Keratinocyte (primary cell): Measurements from ENCODE around the gene PER2.

ENCODE experiments used
- EZH2 ChIP-seq: IDR thresholded peaks from one replicate; pipeline ENCODE4 v1.6.1; 2012; ENCODE audit warnings: inconsistent platforms, mild to moderate bottlenecking, low read length, moderate library complexity
- TF ChIP-seq, protein P1 (sequence below), 3 experiments: IDR thresholded peaks in 1 of 3; conservative IDR thresholded peaks in 1 of 3; optimal IDR thresholded peaks in 1 of 3; 2 replicates in 2 of 3; 3 replicates in 1 of 3; pipeline versions ENCODE3 to v1.5.1; 2011; ENCODE audit warnings: low read length in 3 of 3, mild to moderate bottlenecking in 3 of 3, moderate library complexity in 2 of 3, control low read depth in 1 of 3, inconsistent platforms in 1 of 3; ENCODE audit not compliant: insufficient read depth in 2 of 3; ENCODE audit errors: extremely low read depth in 1 of 3

DNA sequence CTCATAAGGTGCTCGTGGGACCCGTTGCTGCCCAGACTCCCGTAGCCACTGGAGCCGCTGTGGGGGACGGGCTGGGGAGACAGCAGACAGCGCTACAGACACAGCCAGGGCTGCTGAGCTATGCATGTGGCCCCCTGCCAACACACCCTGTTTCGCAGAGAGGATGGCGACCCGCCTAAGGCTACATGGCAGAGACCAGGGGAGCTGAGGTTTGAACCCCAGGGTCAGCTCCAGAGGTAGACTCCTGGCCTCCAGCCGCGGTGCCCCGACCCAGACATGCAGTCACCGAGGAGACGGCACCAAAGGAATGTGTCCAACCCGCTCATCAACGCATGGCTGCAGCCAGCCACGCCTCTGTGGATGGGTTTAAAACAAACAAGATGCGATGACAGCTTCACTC lies 27.5 kb downstream of the PER2 start:
- TF ChIP-seq EZH2 = no peak
- TF ChIP-seq, protein P1, sequence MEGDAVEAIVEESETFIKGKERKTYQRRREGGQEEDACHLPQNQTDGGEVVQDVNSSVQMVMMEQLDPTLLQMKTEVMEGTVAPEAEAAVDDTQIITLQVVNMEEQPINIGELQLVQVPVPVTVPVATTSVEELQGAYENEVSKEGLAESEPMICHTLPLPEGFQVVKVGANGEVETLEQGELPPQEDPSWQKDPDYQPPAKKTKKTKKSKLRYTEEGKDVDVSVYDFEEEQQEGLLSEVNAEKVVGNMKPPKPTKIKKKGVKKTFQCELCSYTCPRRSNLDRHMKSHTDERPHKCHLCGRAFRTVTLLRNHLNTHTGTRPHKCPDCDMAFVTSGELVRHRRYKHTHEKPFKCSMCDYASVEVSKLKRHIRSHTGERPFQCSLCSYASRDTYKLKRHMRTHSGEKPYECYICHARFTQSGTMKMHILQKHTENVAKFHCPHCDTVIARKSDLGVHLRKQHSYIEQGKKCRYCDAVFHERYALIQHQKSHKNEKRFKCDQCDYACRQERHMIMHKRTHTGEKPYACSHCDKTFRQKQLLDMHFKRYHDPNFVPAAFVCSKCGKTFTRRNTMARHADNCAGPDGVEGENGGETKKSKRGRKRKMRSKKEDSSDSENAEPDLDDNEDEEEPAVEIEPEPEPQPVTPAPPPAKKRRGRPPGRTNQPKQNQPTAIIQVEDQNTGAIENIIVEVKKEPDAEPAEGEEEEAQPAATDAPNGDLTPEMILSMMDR (optimal IDR thresholded peaks at IDR 0.05 in 1 of 3, IDR thresholded peaks at IDR 0.05 in 1 of 3, conservative IDR thresholded peaks at IDR 0.05 in 1 of 3; ENCODE audit: extremely low read depth in 1 of 3, insufficient read depth in 2 of 3, low read length in 3 of 3) = no peak
